GM23248 (cell line): Measurements from ENCODE around the gene CTNND2. TPM values are rescaled to one million over a fixed set of nuclear protein-coding genes. Genes with fewer than 3 reads are reported as not detected.

Experiments used
- DNase-seq: peaks from one replicate; pipeline ENCODE4 v3.0.0-alpha.2; 2015
- H2AFZ ChIP-seq: fragments of 200-600 bp; sonication (generic); 2 replicates; pipeline ENCODE4 v1.6.1; 2016; ENCODE audit warnings: antibody characterized with exemption
- H3F3A ChIP-seq: fragments of 200-600 bp; sonication (generic); 2 replicates; pipeline ENCODE4 v1.6.1; 2016; ENCODE audit warnings: mild to moderate bottlenecking, antibody characterized with exemption, mixed run types; ENCODE audit not compliant: insufficient read depth
- H3K27ac ChIP-seq: fragments of 200-600 bp; sonication (generic); 2 replicates; pipeline ENCODE4 v1.5.1; 2016; ENCODE audit warnings: mild to moderate bottlenecking
- H3K27me3 ChIP-seq: fragments of 200-600 bp; sonication (generic); replicated peaks from 2 replicates; pipeline ENCODE4 v1.6.1; 2016; ENCODE audit warnings: mild to moderate bottlenecking; ENCODE audit not compliant: insufficient read depth
- H3K36me3 ChIP-seq: fragments of 200-600 bp; sonication (generic); 2 replicates; pipeline ENCODE4 v1.6.1; 2016; ENCODE audit warnings: low read depth, mild to moderate bottlenecking
- H3K4me1 ChIP-seq: fragments of 200-600 bp; sonication (generic); 2 replicates; pipeline ENCODE4 v1.6.1; 2016; ENCODE audit warnings: mild to moderate bottlenecking; ENCODE audit not compliant: insufficient read depth
- H3K4me2 ChIP-seq: fragments of 200-600 bp; sonication (generic); one replicate; pipeline ENCODE4 v1.6.1; 2016; ENCODE audit warnings: mild to moderate bottlenecking; ENCODE audit not compliant: unreplicated experiment
- H3K4me3 ChIP-seq: fragments of 200-600 bp; sonication (generic); 2 replicates; pipeline ENCODE4 v1.5.1; 2016; ENCODE audit warnings: mild to moderate bottlenecking
- H3K79me2 ChIP-seq: fragments of 200-600 bp; sonication (generic); 2 replicates; pipeline ENCODE4 v1.6.1; 2016; ENCODE audit warnings: mild to moderate bottlenecking; ENCODE audit not compliant: insufficient read depth
- H3K9ac ChIP-seq: fragments of 200-600 bp; sonication (generic); 2 replicates; pipeline ENCODE4 v1.6.1; 2016; ENCODE audit warnings: mild to moderate bottlenecking
- H3K9me2 ChIP-seq: fragments of 200-600 bp; sonication (generic); 2 replicates; pipeline ENCODE4 v1.6.1; 2016; ENCODE audit warnings: mixed run types, mild to moderate bottlenecking, moderate library complexity; ENCODE audit not compliant: insufficient read depth
- H3K9me3 ChIP-seq: fragments of 200-600 bp; sonication (generic); one replicate; pipeline ENCODE4 v1.6.1; 2017; ENCODE audit warnings: low read depth
- H4K20me1 ChIP-seq: fragments of 200-600 bp; sonication (generic); 2 replicates; pipeline ENCODE4 v1.6.0; 2016; ENCODE audit not compliant: insufficient read depth
- EZH2 ChIP-seq: fragments of 200-600 bp; sonication (generic); IDR thresholded peaks from 2 replicates; pipeline ENCODE4 v1.6.1; 2018; ENCODE audit warnings: antibody characterized with exemption, mild to moderate bottlenecking; ENCODE audit not compliant: insufficient read depth, poor library complexity, severe bottlenecking
- EZH2phosphoT487 ChIP-seq: fragments of 200-600 bp; sonication (generic); IDR thresholded peaks from 2 replicates; pipeline ENCODE4 v1.6.1; 2018; ENCODE audit warnings: antibody characterized with exemption, moderate library complexity, mild to moderate bottlenecking, low read depth; ENCODE audit not compliant: insufficient read depth
- WGBS, 2 experiments: methylation state at CpG; one replicate each; pipeline ENCODE4 v1.1.6; 2015 to 2017; ENCODE audit warnings: low lambda C conversion rate in 2 of 2, low coverage in 1 of 2; ENCODE audit errors: missing lambda C conversion rate in 2 of 2; 5-methylcytosine and 5-hydroxymethylcytosine counted together
- in situ Hi-C: fragments of 300-500 bp; cut with MboI; formaldehyde crosslinking; loops from 2 replicates; pipeline ENCODE4 v1.15.0; 2020
- polyA plus RNA-seq: library from polyadenylated mRNA; unstranded; fragments of >200 nt; fragmentation: Nextera tagmentation; extraction: Ambion mirVana; gene quantifications from 2 replicates; pipeline ENCODE4 v1.2.1, GENCODE V29; 2016
- total RNA-seq: library from RNA; depleted of rRNA; stranded (reverse); fragments of >200 nt; shearing (Covaris generic); gene quantifications from 2 replicates; pipeline ENCODE4 v1.2.3, GENCODE V29; 2014

The CTNND2 gene
- total and polyA plus RNA-seq, 2 experiments from 2014 or later: not detected

DNA sequence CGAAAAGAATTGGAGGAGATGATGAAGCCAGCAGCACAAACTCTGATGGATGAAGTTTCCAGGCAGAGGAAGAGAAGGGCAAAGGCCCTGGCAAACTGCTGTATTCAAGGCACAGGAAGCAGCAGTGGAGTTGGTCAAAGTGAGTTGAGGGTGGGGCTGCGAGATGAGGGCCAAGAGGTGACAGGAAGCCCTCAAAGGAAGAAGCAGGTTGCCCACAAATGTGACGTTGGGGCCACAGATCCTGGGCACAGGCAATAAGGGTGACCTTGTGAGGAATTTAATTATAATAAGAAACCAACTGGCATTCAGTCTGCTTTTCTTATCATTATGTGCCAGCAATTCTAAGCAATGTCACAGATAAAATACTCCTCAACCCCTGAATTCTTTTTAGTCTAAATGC lies 261.8 kb downstream of the CTNND2 start:
- Histone ChIP-seq H3K27ac (no peak overlapping the region), H3K4me1 (no peaks in the 10 kb centered on the region), H3K4me3 (no peak overlapping the region), H3K4me2 (no peak overlapping the region), H4K20me1 (no peaks in the 10 kb centered on the region), H2AFZ (no peak overlapping the region), H3K79me2 (no peaks in the 10 kb centered on the region), H3F3A (no peaks in the 10 kb centered on the region), H3K9me3 (no peaks in the 10 kb centered on the region), H3K9ac (no peak overlapping the region), H3K36me3 (no peaks in the 10 kb centered on the region), H3K9me2 (no peaks in the 10 kb centered on the region), H3K27me3 (no peaks in the 10 kb centered on the region)
- no peak for DNase-seq
- TF ChIP-seq EZH2 (no peak), EZH2phosphoT487 (no peak)
- 42 to 45% methylated on average over 3 of the region's 3 CpGs for WGBS, 2 experiments
- in situ Hi-C loops: no loop called here

GRCh38 chr5:11640158-11640873 lies 263.9 kb downstream of the CTNND2 start:
- TF ChIP-seq EZH2 (no peak), EZH2phosphoT487 (no peak)
- no peaks in the 10 kb centered on the region for H4K20me1 ChIP-seq
- no peaks in the 10 kb centered on the region for H3K79me2 ChIP-seq
- no peaks in the 10 kb centered on the region for H3F3A ChIP-seq
- H3K27ac ChIP-seq: no peak overlapping the region
- no peaks in the 10 kb centered on the region for H3K36me3 ChIP-seq
- no peaks in the 10 kb centered on the region for H3K9me3 ChIP-seq
- no peaks in the 10 kb centered on the region for H3K9me2 ChIP-seq
- no peaks in the 10 kb centered on the region for H3K4me1 ChIP-seq
- H3K27me3 ChIP-seq: no peaks in the 10 kb centered on the region
- no peak overlapping the region for H3K4me2 ChIP-seq
- no peak for DNase-seq
- no peak overlapping the region for H2AFZ ChIP-seq
- no peak overlapping the region for H3K9ac ChIP-seq
- in situ Hi-C loops: no loop called here
- 18 to 29% methylated on average over 4 of the region's 4 CpGs for WGBS, 2 experiments
- no peak overlapping the region for H3K4me3 ChIP-seq

DNA sequence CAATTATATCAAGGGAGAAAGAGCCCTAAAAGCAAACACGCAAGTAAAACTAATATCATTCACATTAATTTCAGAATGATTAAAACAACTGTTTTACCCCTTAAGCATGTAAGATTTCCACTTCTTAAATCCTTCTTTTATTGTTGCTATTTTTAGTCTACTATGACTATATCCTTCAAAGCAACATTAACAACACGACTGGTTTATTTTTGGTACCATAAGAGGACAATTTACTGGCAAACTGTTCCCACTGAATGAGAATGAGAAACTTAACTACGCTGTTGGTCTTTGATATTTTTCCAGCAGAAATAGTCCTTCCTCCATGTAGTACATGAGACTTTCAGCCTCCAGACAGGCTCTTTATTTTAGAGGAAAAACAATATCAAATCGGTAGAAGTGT lies 281.5 kb downstream of the CTNND2 start:
- Histone ChIP-seq H3K36me3 (no peaks in the 10 kb centered on the region), H3K79me2 (no peaks in the 10 kb centered on the region), H3K9ac (no peak overlapping the region), H3K4me2 (no peak overlapping the region), H3K4me3 (no peak overlapping the region), H2AFZ (no peak overlapping the region), H4K20me1 (no peaks in the 10 kb centered on the region), H3F3A (no peaks in the 10 kb centered on the region), H3K27ac (no peak overlapping the region), H3K27me3 (no peaks in the 10 kb centered on the region), H3K9me3 (no peaks in the 10 kb centered on the region), H3K9me2 (no peaks in the 10 kb centered on the region), H3K4me1 (no peaks in the 10 kb centered on the region)
- WGBS, 2 experiments: 40 to 44% methylated on average over 4 of the region's 4 CpGs
- DNase-seq: no peak
- in situ Hi-C loops: no loop called here
- TF ChIP-seq EZH2 (no peak), EZH2phosphoT487 (no peak)

DNA sequence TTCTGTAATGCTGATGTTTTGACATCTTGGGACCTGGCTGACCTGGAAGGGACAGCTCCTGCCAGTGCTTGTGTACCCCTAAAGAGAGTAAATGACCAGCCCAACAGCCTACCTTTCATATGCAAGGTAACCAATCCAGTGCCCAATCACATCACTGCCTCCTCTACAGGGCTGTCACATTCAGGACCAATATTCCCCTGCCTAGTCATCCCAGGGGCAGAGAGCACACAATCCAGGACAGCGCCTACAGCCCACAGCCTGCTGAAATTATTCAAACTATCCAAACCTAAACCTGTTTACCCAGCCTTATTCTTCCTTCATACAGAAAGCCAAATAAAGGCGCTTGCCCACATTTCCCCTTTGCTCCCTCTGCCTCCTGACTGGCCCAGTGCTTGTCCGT lies 284.1 kb downstream of the CTNND2 start:
- in situ Hi-C loops: no loop called here
- Histone ChIP-seq H3K4me3 (no peak overlapping the region), H3K9me2 (no peaks in the 10 kb centered on the region), H3F3A (no peaks in the 10 kb centered on the region), H3K9me3 (no peaks in the 10 kb centered on the region), H3K79me2 (no peaks in the 10 kb centered on the region), H3K4me1 (no peaks in the 10 kb centered on the region), H3K27me3 (no peaks in the 10 kb centered on the region), H2AFZ (no peak overlapping the region), H3K27ac (no peak overlapping the region), H3K4me2 (no peak overlapping the region), H3K36me3 (no peaks in the 10 kb centered on the region), H3K9ac (no peak overlapping the region), H4K20me1 (no peaks in the 10 kb centered on the region)
- WGBS, 2 experiments: 23 to 26% methylated on average over 3 of the region's 3 CpGs
- TF ChIP-seq EZH2phosphoT487 (no peak), EZH2 (no peak)
- DNase-seq: no peak

GRCh38 chr5:11619339-11620024 lies 284.8 kb downstream of the CTNND2 start:
- peak; percentile 0 for DNase-seq

More at GRCh38 chr5:11619339-11620024, 284.8 kb downstream of the CTNND2 start:
- H2AFZ ChIP-seq: no peak overlapping the region
- H3K9ac ChIP-seq: no peak overlapping the region
- no peak overlapping the region for H3K4me3 ChIP-seq
- no peaks in the 10 kb centered on the region for H3K4me1 ChIP-seq
- TF ChIP-seq EZH2phosphoT487: no peak
- TF ChIP-seq EZH2: no peak
- H3K4me2 ChIP-seq: no peak overlapping the region
- no peaks in the 10 kb centered on the region for H4K20me1 ChIP-seq
- H3K9me3 ChIP-seq: no peaks in the 10 kb centered on the region
- no peaks in the 10 kb centered on the region for H3K36me3 ChIP-seq
- no peaks in the 10 kb centered on the region for H3F3A ChIP-seq
- no peak overlapping the region for H3K27ac ChIP-seq
- WGBS, 2 experiments: 0 to 4% methylated on average over 1 of the region's 1 CpG
- in situ Hi-C loops: no loop called here
- H3K9me2 ChIP-seq: no peaks in the 10 kb centered on the region
- no peaks in the 10 kb centered on the region for H3K79me2 ChIP-seq
- H3K27me3 ChIP-seq: no peaks in the 10 kb centered on the region
